Gastroesophageal sphincter (tissue), 4 donors: ENCODE measurements around the gene PLXNA2. TPM values are rescaled to one million over a fixed set of nuclear protein-coding genes. Genes with fewer than 3 reads are reported as not detected.
A peak's percentile ranks its signal among the peaks of the same experiment; 100 is the strongest.

Source experiments
- ATAC-seq: fragments of 150-250 bp; one replicate; pipeline ENCODE4 v1.9.1; 2016; ENCODE audit warnings: mild to moderate bottlenecking, moderate library complexity
- H3K27ac ChIP-seq, 4 donors: fragments of 200-600 bp; sonication (generic) in 3 of 4; 1 replicate in 3 of 4; 2 replicates in 1 of 4; pipeline ENCODE4 v1.5.1; 2016 to 2019
- H3K27me3 ChIP-seq: fragments of 200-600 bp; sonication (generic); one replicate; pipeline ENCODE4 v1.5.1; 2019
- H3K36me3 ChIP-seq, 2 donors: fragments of 200-600 bp; sonication (generic); one replicate each; pipeline ENCODE4 v1.5.1; 2019; ENCODE audit warnings: control low read depth in 1 of 2
- H3K4me1 ChIP-seq, 3 donors: fragments of 200-600 bp; sonication (generic); 1 replicate in 2 of 3; 2 replicates in 1 of 3; pipeline ENCODE4 v1.5.1; 2016 to 2019; ENCODE audit warnings: control low read depth in 2 of 3
- H3K4me3 ChIP-seq, 2 donors: fragments of 200-600 bp; sonication (generic); one replicate each; pipeline ENCODE4 v1.5.1; 2019; ENCODE audit warnings: mild to moderate bottlenecking in 1 of 2, moderate library complexity in 1 of 2
- H3K9me3 ChIP-seq, 3 donors: fragments of 200-600 bp; sonication (generic); one replicate each; pipeline ENCODE4 v1.5.1; 2017 to 2019; ENCODE audit warnings: control low read depth in 2 of 3
- CTCF ChIP-seq, 4 experiments: fragments of 200-600 bp in 2 of 4; fragments of 450-650 bp in 2 of 4; sonication (generic) in 1 of 4; IDR thresholded peaks; one replicate each; pipeline ENCODE4 v1.5.1; 2017 to 2019; ENCODE audit warnings: antibody characterized with exemption in 4 of 4, mild to moderate bottlenecking in 2 of 4, moderate library complexity in 2 of 4
- EP300 ChIP-seq: sonication (generic); formaldehyde crosslinking; IDR thresholded peaks from one replicate; pipeline ENCODE4 v1.6.1; 2017; ENCODE audit warnings: antibody characterized with exemption, mild to moderate bottlenecking
- POLR2A ChIP-seq, 2 donors: fragments of 450-650 bp; IDR thresholded peaks; one replicate each; pipeline ENCODE4 v1.6.1; 2017; ENCODE audit warnings: antibody characterized with exemption in 2 of 2, mild to moderate bottlenecking in 2 of 2, moderate library complexity in 1 of 2
- POLR2AphosphoS5 ChIP-seq: sonication (generic); formaldehyde crosslinking; IDR thresholded peaks from one replicate; pipeline ENCODE4 v1.6.1; 2017; ENCODE audit warnings: antibody characterized with exemption
- WGBS, 2 donors: methylation state at CpG; one replicate each; pipeline ENCODE4 v1.1.5; 2018; ENCODE audit warnings: low coverage in 1 of 2; 5-methylcytosine and 5-hydroxymethylcytosine counted together
- total RNA-seq, 4 donors: library from RNA; depleted of rRNA; stranded (reverse); fragments of >200 nt; gene quantifications; one replicate each; pipeline ENCODE4 v1.1.0, GENCODE V29; 2016

The PLXNA2 gene
- total RNA-seq, 4 donors from 2014 or later, result 12.5 to 38.3 (median 32.0) TPM

GRCh38 chr1:208132287-208132882 is 111.8 kb downstream of the PLXNA2 start:
- no peaks in the 10 kb centered on the region for H3K36me3 ChIP-seq
- TF ChIP-seq CTCF (IDR thresholded peaks at IDR 0.05), result peak; percentile 62 to 93 (median 87)
- TF ChIP-seq POLR2AphosphoS5, result no peak
- no peak for TF ChIP-seq POLR2A (IDR thresholded peaks at IDR 0.05)
- peak; percentile 86 for ATAC-seq
- H3K9me3 ChIP-seq, result no peaks in the 10 kb centered on the region
- no peaks in the 10 kb centered on the region for H3K27me3 ChIP-seq
- H3K4me3 ChIP-seq, result no peak overlapping the region
- peak overlapping the region in 2 of 4 donors; percentile 42 to 48 for H3K27ac ChIP-seq
- WGBS, 2 donors, result 52 to 80% methylated on average over 2 to 4 of the region's 4 CpGs
- peaks cover 0 to 72% (median 30%) of the 10 kb centered on the region in 3 donors for H3K4me1 ChIP-seq

GRCh38 chr1:208131621-208132286 is 112.4 kb downstream of the PLXNA2 start:
- Histone ChIP-seq H3K4me3 (no peak overlapping the region), H3K4me1 (peaks cover 0 to 70% (median 30%) of the 10 kb centered on the region in 3 donors), H3K27me3 (no peaks in the 10 kb centered on the region), H3K27ac (peak overlapping the region in 2 of 4 donors; percentile 42 to 48), H3K36me3 (no peaks in the 10 kb centered on the region), H3K9me3 (no peaks in the 10 kb centered on the region)
- WGBS, 2 donors, result 15% methylated on average over 5 of the region's 15 CpGs; no CpG with 5 or more reads in 1 of the 2 donors
- peak; percentile 2 for ATAC-seq
- TF ChIP-seq POLR2A (IDR thresholded peaks at IDR 0.05), result no peak
- TF ChIP-seq CTCF (IDR thresholded peaks at IDR 0.05), result no peak
- TF ChIP-seq POLR2AphosphoS5, result no peak
- TF ChIP-seq EP300, result no peak

GRCh38 chr1:208129487-208129886 is 114.7 kb downstream of the PLXNA2 start:
- peaks cover 0 to 47% (median 13%) of the 10 kb centered on the region in 3 donors for H3K4me1 ChIP-seq
- 100% methylated on average over 1 of the region's 1 CpG for WGBS, 2 donors
- ATAC-seq, result no peak

GRCh38 chr1:208129060-208129459 is 115.1 kb downstream of the PLXNA2 start:
- Histone ChIP-seq H3K9me3 (no peaks in the 10 kb centered on the region), H3K36me3 (no peaks in the 10 kb centered on the region), H3K4me1 (peaks cover 0 to 43% (median 13%) of the 10 kb centered on the region in 3 donors), H3K27ac (no peak overlapping the region), H3K27me3 (no peaks in the 10 kb centered on the region), H3K4me3 (no peak overlapping the region)
- TF ChIP-seq CTCF (IDR thresholded peaks at IDR 0.05) (no peak), EP300 (no peak), POLR2AphosphoS5 (no peak), POLR2A (IDR thresholded peaks at IDR 0.05) (no peak)
- no peak for ATAC-seq
- no CpG with 5 or more reads among the region's 1 CpG for WGBS, 2 donors

More at GRCh38 chr1:208129487-208129886, 114.7 kb downstream of the PLXNA2 start:
- no peak for TF ChIP-seq POLR2AphosphoS5
- TF ChIP-seq POLR2A (IDR thresholded peaks at IDR 0.05), result no peak
- TF ChIP-seq EP300, result no peak
- TF ChIP-seq CTCF (IDR thresholded peaks at IDR 0.05), result no peak
- H3K4me3 ChIP-seq, result no peak overlapping the region
- H3K36me3 ChIP-seq, result no peaks in the 10 kb centered on the region
- no peaks in the 10 kb centered on the region for H3K27me3 ChIP-seq
- no peak overlapping the region for H3K27ac ChIP-seq
- no peaks in the 10 kb centered on the region for H3K9me3 ChIP-seq
